Liver (tissue), 9 donors: ENCODE measurements around the gene TARS3. TPM values are rescaled to one million over a fixed set of nuclear protein-coding genes. Genes with fewer than 3 reads are reported as not detected.

Experiments used
- DNase-seq: peaks from one replicate; pipeline ENCODE4 v3.0.0-alpha.2; 2017; ENCODE audit warnings: low spot score
- H3K27ac ChIP-seq, 2 donors: one replicate each; pipeline ENCODE4 v1.7.0; 2013; ENCODE audit warnings: inconsistent platforms in 2 of 2, low read length in 2 of 2, control low read depth in 1 of 2, low read depth in 1 of 2, mild to moderate bottlenecking in 1 of 2
- H3K27me3 ChIP-seq, 4 donors: one replicate each; pipeline versions ENCODE4 v1.6.1 to v1.7.0; 2013; ENCODE audit warnings: low read length in 3 of 4, inconsistent platforms in 1 of 4, mild to moderate bottlenecking in 1 of 4, moderate library complexity in 1 of 4; ENCODE audit not compliant: control insufficient read depth in 4 of 4, insufficient read depth in 4 of 4
- H3K36me3 ChIP-seq, 4 donors: one replicate each; pipeline versions ENCODE4 v1.6.1 to v1.7.0; 2013; ENCODE audit warnings: low read length in 3 of 4, mild to moderate bottlenecking in 3 of 4, low read depth in 1 of 4, moderate library complexity in 1 of 4; ENCODE audit not compliant: control insufficient read depth in 4 of 4, insufficient read depth in 3 of 4
- H3K4me1 ChIP-seq, 4 donors: one replicate each; pipeline versions ENCODE4 v1.6.1 to v1.7.0; 2013; ENCODE audit warnings: low read length in 3 of 4, mild to moderate bottlenecking in 3 of 4, moderate library complexity in 1 of 4; ENCODE audit not compliant: control insufficient read depth in 4 of 4, insufficient read depth in 4 of 4
- H3K4me3 ChIP-seq, 3 donors: one replicate each; pipeline versions ENCODE4 v1.6.1 to v1.7.0; 2013; ENCODE audit warnings: low read length in 3 of 3, control low read depth in 1 of 3, low read depth in 1 of 3, mild to moderate bottlenecking in 1 of 3
- H3K9ac ChIP-seq, 2 donors: one replicate each; pipeline ENCODE4 v1.7.0; 2013; ENCODE audit warnings: low read length in 2 of 2, mild to moderate bottlenecking in 2 of 2, moderate library complexity in 2 of 2, control low read depth in 1 of 2, low read depth in 1 of 2
- H3K9me3 ChIP-seq, 4 donors: one replicate each; pipeline versions ENCODE4 v1.6.1 to v1.7.0; 2013; ENCODE audit warnings: low read length in 3 of 4; ENCODE audit not compliant: control insufficient read depth in 4 of 4
- ATF3 ChIP-seq: IDR thresholded peaks from 2 replicates; pipeline ENCODE4 v1.6.1; 2016; ENCODE audit warnings: antibody characterized with exemption
- CTCF ChIP-seq: fragments of 150-350 bp; IDR thresholded peaks from 2 replicates; pipeline ENCODE4 v1.5.1; 2017; ENCODE audit warnings: improper control_type of control experiment, low read depth, low read length; ENCODE audit not compliant: missing input control
- EGR1 ChIP-seq, 2 donors: IDR thresholded peaks; 2 replicates each; pipeline ENCODE4 v1.6.1; 2016 to 2018; ENCODE audit warnings: antibody characterized with exemption in 2 of 2, low read depth in 2 of 2
- FOXA1 ChIP-seq: IDR thresholded peaks from 2 replicates; pipeline ENCODE4 v1.6.1; 2016; ENCODE audit warnings: antibody characterized with exemption
- FOXA2 ChIP-seq: IDR thresholded peaks from 2 replicates; pipeline ENCODE4 v1.6.1; 2016; ENCODE audit warnings: antibody characterized with exemption
- GABPA ChIP-seq, 2 donors: IDR thresholded peaks in 1 of 2; conservative IDR thresholded peaks in 1 of 2; 2 replicates each; pipeline ENCODE4 v1.6.1; 2016; ENCODE audit warnings: antibody characterized with exemption in 2 of 2, mild to moderate bottlenecking in 1 of 2, moderate library complexity in 1 of 2
- HNF4A ChIP-seq, 2 donors: conservative IDR thresholded peaks; 2 replicates each; pipeline ENCODE4 v1.6.1; 2016; ENCODE audit warnings: antibody characterized with exemption in 2 of 2, mild to moderate bottlenecking in 2 of 2
- HNF4G ChIP-seq: IDR thresholded peaks from 2 replicates; pipeline ENCODE4 v1.6.1; 2016; ENCODE audit warnings: antibody characterized with exemption
- JUND ChIP-seq, 2 donors: IDR thresholded peaks; 2 replicates each; pipeline ENCODE4 v1.6.1; 2016; ENCODE audit warnings: antibody characterized with exemption in 2 of 2
- MAX ChIP-seq: IDR thresholded peaks from 2 replicates; pipeline ENCODE4 v1.6.1; 2016; ENCODE audit warnings: antibody characterized with exemption
- NR2F2 ChIP-seq: IDR thresholded peaks from 2 replicates; pipeline ENCODE4 v1.6.1; 2016; ENCODE audit warnings: antibody characterized with exemption
- RAD21 ChIP-seq, 2 donors: IDR thresholded peaks; 2 replicates each; pipeline ENCODE4 v1.6.1; 2016; ENCODE audit warnings: antibody characterized with exemption in 2 of 2, mild to moderate bottlenecking in 2 of 2
- REST ChIP-seq: IDR thresholded peaks from 2 replicates; pipeline ENCODE4 v1.6.1; 2016; ENCODE audit warnings: antibody characterized with exemption, mild to moderate bottlenecking
- RXRA ChIP-seq, 2 donors: IDR thresholded peaks; 2 replicates each; pipeline ENCODE4 v1.6.1; 2017 to 2018; ENCODE audit warnings: antibody characterized with exemption in 2 of 2, mild to moderate bottlenecking in 1 of 2
- SP1 ChIP-seq: IDR thresholded peaks from 2 replicates; pipeline ENCODE4 v1.6.1; 2018; ENCODE audit warnings: antibody characterized with exemption, mild to moderate bottlenecking
- TAF1 ChIP-seq: conservative IDR thresholded peaks from 2 replicates; pipeline ENCODE4 v1.6.1; 2016; ENCODE audit warnings: antibody characterized with exemption, mild to moderate bottlenecking
- YY1 ChIP-seq: IDR thresholded peaks from 2 replicates; pipeline ENCODE4 v1.6.1; 2016; ENCODE audit warnings: antibody characterized with exemption, mild to moderate bottlenecking
- ZBTB33 ChIP-seq: IDR thresholded peaks from 2 replicates; pipeline ENCODE4 v1.6.1; 2016; ENCODE audit warnings: antibody characterized with exemption
- WGBS: extraction: QIAGEN DNeasy Blood & Tissue Kit; methylation state at CpG from one replicate; pipeline ENCODE4 v1.1.7; 2013; 5-methylcytosine and 5-hydroxymethylcytosine counted together
- polyA plus RNA-seq, 2 donors: library from polyadenylated mRNA; stranded (reverse) in 1 of 2; unstranded in 1 of 2; fragments of 200-250 nt in 1 of 2; fragments of >200 nt in 1 of 2; fragmentation: Nextera tagmentation in 1 of 2; extraction: Ambion mirVana in 1 of 2; gene quantifications; one replicate each; pipeline versions ENCODE4 v1.2.1 to v1.2.3, GENCODE V29; 2013 to 2015
- total RNA-seq, 2 donors: library from RNA; depleted of rRNA; stranded (reverse); fragments of >200 nt; gene quantifications; one replicate each; pipeline ENCODE4 v1.2.3, GENCODE V29; 2014
- donor health status: healthy.
- donor health status: healthy.
- donor health status: healthy.
- donor health status: healthy.
- donor health status: healthy.

The TARS3 gene
- total and polyA plus RNA-seq, 4 donors, result 2.3 to 7.8 (median 4.0) TPM

- TF ChIP-seq GABPA (IDR thresholded peaks at IDR 0.05 in 1 of 2, conservative IDR thresholded peaks at IDR 0.05 in 1 of 2) (no peak), NR2F2 (no peak), RAD21 (IDR thresholded peaks at IDR 0.05) (no peak), FOXA2 (no peak), RXRA (IDR thresholded peaks at IDR 0.05) (peak; percentile 23 to 63), JUND (IDR thresholded peaks at IDR 0.05) (peak in 1 of 2 donors; percentile 18), TAF1 (no peak)
These were observed 110.2 kb downstream of the TARS3 start (continued) for GRCh38 chr15:101614001-101614585.

GRCh38 chr15:101613130-101614000, 110.9 kb downstream of the TARS3 start:
- Histone ChIP-seq H3K27me3 (no peaks in the 10 kb centered on the region), H3K36me3 (no peaks in the 10 kb centered on the region), H3K9me3 (no peaks in the 10 kb centered on the region), H3K4me3 (no peak overlapping the region), H3K4me1 (peaks cover 4 to 39% (median 23%) of the 10 kb centered on the region in 4 donors), H3K27ac (peak overlapping the region; percentile 32 to 66), H3K9ac (peak overlapping the region in 1 of 2 donors; percentile 2)
- WGBS, result 48% methylated on average over 20 of the region's 20 CpGs
- TF ChIP-seq HNF4A (conservative IDR thresholded peaks at IDR 0.05) (peak; percentile 69 to 86), EGR1 (IDR thresholded peaks at IDR 0.05; ENCODE audit: low read depth in 2 of 2) (peak in 1 of 2 donors; percentile 20), REST (peak; percentile 40), SP1 (peak; percentile 32), GABPA (IDR thresholded peaks at IDR 0.05 in 1 of 2, conservative IDR thresholded peaks at IDR 0.05 in 1 of 2) (no peak), ZBTB33 (no peak), RAD21 (IDR thresholded peaks at IDR 0.05) (peak in 1 of 2 donors; percentile 24), ATF3 (no peak), RXRA (IDR thresholded peaks at IDR 0.05) (peak; percentile 17 to 83), MAX (peak; percentile 63), FOXA2 (no peak), TAF1 (no peak), CTCF (no peak), NR2F2 (no peak), YY1 (peak; percentile 54), JUND (IDR thresholded peaks at IDR 0.05) (peak in 1 of 2 donors; percentile 64), HNF4G (peak; percentile 54), FOXA1 (no peak)
- peak; percentile 72 for DNase-seq
